ENCODE results near the gene ZNF600.
"Not testable (repeated sequence)": the region's sequence is repeated elsewhere in the genome, so short reads cannot be mapped to it uniquely, and the experiment has no call there.

ZNF600 gene

GRCh38 chr19:52741951-52742485, 44.6 kb downstream of the ZNF600 start:
- no peak for DNase-seq (ENCODE audit: low spot score)

GRCh38 chr19:52741371-52741770, 45.2 kb downstream of the ZNF600 start:
- DNase-seq (ENCODE audit: low spot score) = not testable (repeated sequence)

DNA sequence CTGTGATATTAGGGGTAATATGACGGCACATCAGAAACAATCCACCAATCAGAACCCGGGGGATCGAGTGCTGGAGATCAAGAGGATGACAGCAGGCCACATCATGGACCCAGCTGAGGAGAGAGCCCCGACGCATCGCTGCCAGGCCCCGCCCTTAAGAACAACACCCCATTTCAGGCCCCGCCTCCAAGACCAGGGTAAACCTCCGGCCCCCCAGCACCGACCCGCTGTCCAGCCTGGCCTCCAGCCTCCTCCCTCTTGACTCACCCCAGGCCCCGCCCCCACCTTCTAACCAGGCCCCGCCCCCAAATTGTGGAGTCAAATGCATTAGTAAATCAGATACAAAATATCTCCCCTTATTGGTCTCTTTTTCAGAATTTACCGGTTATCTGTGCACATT, 47.0 kb downstream of the ZNF600 start:
- DNase-seq (ENCODE audit: low spot score) = no peak

- DNase-seq (ENCODE audit: low spot score) = peak; percentile 25
Measured at GRCh38 chr19:52735734-52736133, 50.9 kb downstream of the ZNF600 start.

- peak; percentile 95 for DNase-seq (ENCODE audit: low spot score)
Measured at GRCh38 chr19:52734893-52735661, 51.5 kb downstream of the ZNF600 start, which contains the start of gene ZNF611. Gene ZNF611, minus strand, starts transcription at chr19:52735044. Its CDS starts 19,150 bp downstream, at chr19:52715894.

GRCh38 chr19:52734331-52734892, 52.2 kb downstream of the ZNF600 start:
- no peak for DNase-seq (ENCODE audit: low spot score)

DNA sequence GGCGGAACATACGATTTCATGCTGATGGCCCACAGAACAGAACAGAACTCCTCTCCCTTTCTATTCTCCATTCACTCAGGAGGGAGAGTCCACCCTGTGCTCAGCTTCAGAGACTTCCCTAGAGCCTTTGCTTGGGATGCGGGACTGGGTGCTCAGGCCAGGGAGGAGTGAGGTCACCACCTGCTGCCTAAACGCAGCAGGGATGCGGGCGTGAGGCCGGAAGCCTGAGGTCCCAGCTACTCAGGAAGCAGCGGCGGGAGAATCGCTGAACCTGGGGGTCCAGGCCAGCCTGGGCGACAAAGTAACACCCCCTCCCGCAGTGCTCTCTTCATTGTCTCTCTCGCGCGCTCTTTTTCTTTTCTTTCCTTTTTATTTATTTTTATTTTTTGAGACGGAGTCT, 60.5 kb downstream of the ZNF600 start:
- DNase-seq (ENCODE audit: low spot score) = not testable (repeated sequence)

- DNase-seq (ENCODE audit: low spot score) = no peak
Measured at GRCh38 chr19:52725528-52725961, 61.0 kb downstream of the ZNF600 start.

- DNase-seq (ENCODE audit: low spot score) = no peak
Measured at GRCh38 chr19:52724701-52725514, 61.7 kb downstream of the ZNF600 start.

- DNase-seq (ENCODE audit: low spot score) = not testable (repeated sequence)
Measured at GRCh38 chr19:52723907-52724598, 62.5 kb downstream of the ZNF600 start.

DNA sequence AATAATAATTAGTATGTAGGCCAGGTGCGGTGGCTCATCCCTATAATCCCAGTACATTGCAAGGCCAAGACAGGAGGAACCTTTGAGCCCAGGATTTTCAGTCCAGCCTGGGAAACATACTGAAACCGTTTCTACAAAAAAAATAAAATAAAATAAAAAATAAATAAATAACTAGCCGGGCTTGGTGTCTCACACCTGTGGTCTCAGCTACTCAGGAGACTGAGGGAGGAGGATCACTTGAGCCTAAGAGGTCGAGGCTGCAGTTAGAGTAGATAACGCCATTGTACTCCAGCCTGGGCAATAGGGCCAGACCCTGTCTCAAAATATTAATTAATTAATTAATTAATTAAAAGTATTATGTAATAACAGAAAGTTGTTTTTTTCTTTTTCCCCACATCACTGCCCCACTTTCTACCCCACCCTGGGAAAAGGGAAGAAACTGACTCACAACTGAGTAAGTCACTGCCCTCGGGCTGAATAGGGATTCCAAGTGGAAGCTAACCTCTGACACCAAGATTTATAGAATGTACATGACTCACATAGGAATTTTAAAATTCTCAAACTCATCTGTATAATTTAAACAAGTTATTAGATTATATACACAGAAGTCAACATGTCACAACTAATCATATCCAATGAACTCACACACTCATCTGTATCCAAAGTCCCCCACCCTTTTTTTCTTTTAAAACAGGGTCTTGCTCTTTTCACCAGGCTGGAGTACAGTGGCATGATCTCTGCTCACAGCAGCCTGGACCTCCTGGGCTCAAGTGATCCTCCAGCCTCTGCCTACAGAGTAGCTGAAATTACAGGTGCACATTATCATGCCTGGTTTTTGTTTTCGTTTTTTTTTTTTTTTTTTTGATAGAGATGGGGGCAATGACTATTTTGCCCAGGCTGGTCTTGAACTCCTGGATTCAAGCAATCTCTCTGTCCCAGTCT, 64.3 kb downstream of the ZNF600 start:
- no peak for DNase-seq (ENCODE audit: low spot score)

- DNase-seq (ENCODE audit: low spot score) = not testable (repeated sequence)
Measured at GRCh38 chr19:52720541-52720940, 66.0 kb downstream of the ZNF600 start.

DNA sequence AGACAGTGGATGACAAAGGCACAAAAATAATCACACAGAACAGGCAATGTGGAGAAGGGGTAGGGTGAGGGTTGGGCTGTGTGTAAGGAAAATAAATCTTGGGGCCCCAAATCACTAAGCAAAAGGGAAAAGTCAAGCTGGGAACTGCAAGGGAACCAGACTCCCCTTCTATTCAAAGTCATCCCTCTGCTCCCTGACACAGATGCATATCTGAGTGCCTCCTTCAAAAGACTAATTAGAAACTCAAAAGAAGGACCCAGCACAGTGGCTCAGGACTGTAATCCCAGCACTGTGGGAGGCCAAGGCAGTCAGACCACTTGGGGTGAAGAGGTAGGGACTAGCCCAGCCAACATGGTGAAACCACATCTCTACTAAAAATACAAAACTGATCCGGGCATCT, 70.1 kb downstream of the ZNF600 start:
- DNase-seq (ENCODE audit: low spot score) = no peak

DNA sequence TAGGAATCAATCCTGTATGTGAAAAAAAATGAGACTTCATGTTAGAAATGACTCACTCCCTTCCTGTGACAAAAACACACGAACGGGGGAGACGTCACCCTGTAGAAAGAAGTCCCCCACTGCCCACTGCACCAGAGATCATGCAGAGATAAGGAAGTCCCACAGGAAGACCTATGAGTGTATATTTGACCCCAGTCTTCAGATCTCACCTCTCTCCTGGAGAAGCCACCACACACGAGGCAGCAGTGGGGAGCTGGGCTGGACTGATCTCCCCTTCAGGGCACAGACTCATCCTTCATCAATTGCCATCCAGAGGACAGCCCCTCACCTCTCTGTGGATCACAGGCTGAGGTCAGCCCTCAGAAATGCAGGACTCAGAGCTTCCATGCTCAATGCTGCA, 70.7 kb downstream of the ZNF600 start:
- not testable (repeated sequence) for DNase-seq (ENCODE audit: low spot score)

DNA sequence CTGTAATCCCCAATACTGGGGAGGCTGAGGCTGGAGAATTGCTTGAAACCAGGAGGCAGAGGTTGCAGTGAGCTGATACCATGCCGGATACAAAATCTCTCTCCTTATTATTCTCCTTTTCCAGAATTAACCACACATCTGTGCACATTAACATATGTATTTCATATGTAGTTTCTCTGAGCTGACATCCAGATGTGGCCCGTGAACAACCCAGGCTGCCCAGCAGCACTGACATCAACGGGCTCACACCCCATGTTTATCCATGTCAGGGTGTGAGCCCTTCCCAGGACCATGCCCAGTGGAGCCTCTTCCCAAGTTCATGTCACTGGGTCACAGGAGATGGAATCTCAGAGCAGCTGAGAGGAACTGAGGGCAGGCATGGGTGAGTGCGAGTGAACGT, 71.3 kb downstream of the ZNF600 start:
- not testable (repeated sequence) for DNase-seq (ENCODE audit: low spot score)
